GM21576 (cell line): ENCODE results near the gene DUT.
"Not testable (repeated sequence)": the region's sequence is repeated elsewhere in the genome, so short reads cannot be mapped to it uniquely, and the experiment has no call there.

Source experiments
- ATAC-seq: cut with Tn5 transposase; IDR thresholded peaks from one replicate; pipeline ENCODE4 v1.9.1; 2021; ENCODE audit warnings: mild to moderate bottlenecking, moderate library complexity; ENCODE audit not compliant: unreplicated experiment

DUT gene

DNA sequence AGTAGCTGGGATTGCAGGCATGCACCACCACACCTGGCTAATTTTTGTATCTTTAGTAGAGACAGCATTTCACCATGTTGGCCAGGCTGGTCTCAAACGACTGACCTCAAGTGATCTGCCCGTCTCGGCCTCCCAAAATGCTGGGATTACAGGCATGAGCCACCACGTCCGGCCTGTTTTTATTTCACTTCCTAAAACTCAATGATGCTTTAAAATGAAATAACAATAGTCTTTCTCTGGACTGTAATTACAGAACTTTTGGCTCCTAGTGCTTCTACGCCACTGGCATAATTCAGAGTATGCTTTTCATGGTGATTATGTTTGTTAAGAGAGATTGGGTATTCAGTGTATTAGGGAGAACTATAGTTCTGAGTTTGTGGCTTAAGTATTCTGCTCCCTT is 5.0 kb upstream of the DUT start:
- ATAC-seq: not testable (repeated sequence)

- ATAC-seq: no peak
These were observed 984 bp upstream of the DUT start for GRCh38 chr15:48330105-48330785.

GRCh38 chr15:48331796-48332641 is 790 bp downstream of the DUT start:
- peak; percentile 43 for ATAC-seq

DNA sequence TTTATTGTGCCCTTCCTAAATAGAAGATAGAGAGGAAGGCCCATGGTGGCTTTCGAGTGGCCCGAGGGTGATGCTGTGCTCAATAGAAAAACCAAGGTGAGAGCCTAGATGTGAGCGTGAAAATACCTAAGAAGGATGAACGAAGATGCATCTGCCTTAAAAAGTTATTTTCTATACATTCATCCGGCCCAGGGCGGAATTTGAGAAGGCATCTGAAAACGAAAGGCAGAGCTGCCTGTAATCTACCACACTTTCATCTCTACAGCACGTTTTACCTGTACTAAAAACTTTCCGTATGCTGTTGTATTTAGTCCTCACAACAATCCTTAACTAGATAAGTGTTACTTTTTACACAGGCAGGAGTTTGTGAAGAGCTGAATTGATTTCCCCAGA is 1.4 kb downstream of the DUT start:
- no peak for ATAC-seq

DNA sequence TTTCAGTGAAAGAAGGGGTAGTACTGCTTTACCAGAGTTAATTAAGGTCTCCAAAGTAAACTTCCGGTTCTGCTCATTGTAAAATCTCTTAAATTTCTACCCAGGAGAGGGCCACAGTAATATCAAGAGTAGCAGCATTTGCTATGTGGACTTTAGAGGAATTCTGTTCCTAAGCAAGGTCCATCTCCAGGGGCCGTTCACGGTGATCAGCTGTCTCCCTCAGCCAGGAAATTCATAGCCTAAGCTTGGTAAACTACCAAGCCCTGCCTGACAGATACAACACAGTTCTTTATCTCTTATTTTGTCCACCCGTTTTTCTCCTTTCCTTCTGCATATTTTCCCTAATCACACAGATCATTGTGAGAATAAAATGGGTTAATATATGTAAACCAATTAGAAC is 2.3 kb downstream of the DUT start:
- no peak for ATAC-seq

DNA sequence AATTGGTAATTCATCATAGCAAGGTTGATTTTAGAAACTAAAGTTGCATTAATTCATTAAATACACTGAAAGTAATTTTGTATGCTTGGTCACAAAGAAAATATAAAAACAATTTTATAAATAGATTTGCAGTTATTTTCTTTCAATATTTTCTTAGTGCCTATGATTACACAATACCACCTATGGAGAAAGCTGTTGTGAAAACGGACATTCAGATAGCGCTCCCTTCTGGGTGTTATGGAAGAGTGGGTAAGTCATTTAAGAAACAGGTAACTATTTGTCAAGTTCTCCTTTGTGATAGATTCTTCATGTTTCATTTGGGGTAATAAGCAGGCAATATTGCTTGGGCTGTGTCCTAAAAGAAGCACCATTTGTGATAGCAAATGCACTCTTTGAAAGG is 3.0 kb downstream of the DUT start:
- no peak for ATAC-seq

DNA sequence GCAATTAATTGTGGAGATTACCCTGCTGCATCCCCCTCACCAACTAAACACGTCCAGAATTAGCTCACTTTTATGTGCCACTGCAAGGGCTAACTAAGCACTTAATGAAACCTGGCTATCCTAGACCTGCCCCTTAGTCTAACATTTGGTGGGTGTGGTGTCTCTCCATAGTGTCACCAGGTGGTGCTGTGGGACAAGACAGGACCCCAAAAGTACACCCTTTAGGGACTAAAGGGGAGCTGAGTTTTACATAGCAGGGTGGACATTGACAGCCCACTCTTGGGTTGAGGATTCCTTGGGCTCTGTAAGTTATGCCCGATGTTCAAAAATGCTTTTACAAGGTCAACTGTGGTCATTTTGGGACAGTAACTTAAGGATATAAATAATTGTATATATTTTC is 5.7 kb downstream of the DUT start:
- ATAC-seq: no peak

DNA sequence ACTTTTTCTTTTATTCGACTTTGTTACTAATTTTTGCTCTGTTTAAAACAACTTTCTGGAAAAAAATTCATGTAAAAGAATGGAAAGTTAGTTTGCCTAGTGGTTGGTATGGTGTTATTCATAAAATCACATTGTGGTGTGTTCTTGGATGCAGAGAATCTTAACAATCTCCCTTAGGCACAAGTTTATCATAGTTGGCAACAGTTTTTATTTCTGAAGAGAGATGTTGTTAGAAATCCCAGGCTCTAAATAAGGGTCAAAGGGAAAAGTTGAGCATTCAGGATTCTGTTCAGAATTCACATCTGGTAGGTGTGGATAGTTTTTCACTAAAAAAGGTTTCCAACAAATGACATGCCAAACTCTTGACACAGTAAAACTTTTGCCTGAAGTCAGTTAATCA is 6.4 kb downstream of the DUT start:
- no peak for ATAC-seq

GRCh38 chr15:48340111-48340510 is 8.9 kb downstream of the DUT start:
- ATAC-seq: no peak

DNA sequence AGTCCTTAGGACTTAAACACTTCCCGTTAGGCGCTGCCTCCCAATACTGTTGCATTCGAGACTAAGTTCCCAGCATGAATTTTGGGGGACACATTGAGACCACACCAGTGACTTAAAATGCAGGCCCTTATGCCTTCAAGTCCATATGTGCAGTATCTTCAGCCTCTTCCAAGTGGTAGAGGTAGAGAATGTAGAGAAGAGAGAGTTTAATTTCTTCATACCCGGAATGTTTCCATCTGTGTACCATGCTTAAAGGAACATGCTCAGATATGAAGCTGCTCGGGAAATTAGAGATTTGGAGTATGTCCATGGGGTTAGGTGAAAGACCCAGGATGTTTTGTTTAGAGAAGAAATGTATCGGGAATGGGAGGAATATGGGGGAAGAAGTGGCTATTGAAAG is 12.6 kb downstream of the DUT start:
- ATAC-seq: no peak

GRCh38 chr15:48345516-48345915 is 14.3 kb downstream of the DUT start:
- ATAC-seq: no peak

DNA sequence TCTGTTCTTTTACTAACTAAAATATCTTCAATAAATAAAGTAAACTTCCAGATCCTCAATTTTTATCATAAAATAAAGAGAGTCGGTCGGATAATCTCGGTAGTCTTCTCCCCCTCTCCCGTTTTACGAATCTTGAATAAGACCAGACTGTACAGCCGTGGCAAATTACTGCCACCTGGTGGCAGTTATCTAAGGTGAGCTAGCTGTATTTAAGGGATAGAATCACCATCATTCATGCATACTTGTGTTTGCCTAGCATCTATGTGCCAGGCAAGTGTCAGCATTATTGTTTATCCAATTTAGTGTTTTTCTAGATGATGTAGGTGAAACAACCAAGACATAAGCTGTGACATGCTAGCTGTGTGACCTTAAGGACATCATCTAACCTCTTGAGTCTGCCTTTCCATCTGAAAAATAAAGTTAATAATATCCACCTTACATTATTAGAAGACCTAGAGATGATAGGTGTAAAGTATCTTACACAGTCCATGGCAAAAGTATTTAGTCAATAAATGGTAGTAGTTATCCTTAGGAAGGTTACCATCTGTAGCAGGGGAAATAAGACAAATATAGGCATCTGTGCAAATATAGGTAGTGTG is 21.3 kb downstream of the DUT start:
- ATAC-seq: peak; percentile 70

DNA sequence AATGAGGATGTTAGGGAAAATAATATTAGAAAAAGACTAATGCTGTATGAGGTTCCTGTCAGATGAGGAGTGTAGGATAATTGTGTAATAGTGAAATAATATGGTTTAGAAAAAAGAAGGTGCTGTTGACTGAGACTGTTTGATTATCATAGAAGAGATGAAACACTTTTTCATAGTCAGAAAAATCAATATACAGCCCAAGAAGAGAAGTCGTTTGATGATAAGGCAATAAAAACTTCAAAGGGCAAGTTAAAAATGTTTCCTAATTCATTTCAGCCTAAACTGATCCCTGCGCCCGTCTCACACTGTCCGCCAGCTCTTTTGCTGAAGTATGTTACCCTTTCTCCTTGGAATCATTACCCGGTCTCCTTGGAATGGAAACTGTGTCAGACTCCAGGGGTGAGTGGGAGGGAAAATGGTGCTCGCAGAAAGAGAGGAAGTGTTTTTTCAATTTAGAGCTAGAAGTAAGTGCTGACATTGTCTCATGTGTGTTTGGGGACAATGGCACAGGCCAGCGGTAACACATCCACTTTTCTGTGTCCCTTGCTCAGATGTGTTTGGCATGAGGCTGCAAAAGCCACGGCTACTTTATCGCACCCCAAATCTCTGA is 23.6 kb downstream of the DUT start:
- ATAC-seq: no peak

DNA sequence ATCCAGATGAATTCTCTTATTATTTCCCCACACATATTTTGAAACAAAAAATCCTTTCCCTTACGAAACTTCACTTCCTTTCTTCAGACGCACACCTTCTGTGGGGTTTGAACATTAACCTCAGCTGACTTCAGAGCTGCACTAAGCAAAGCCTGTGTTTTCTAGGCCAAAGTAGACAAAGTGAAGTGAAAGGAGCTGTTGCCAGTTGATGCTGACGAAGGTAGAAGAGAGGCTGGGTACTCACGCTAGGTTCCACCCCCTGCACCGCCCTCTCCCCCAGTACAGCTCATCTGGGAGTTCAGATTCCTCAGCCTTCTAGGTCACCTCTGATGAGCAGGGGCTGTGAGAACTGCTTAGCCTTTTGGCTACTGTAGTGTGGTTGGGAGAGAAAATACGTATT is 24.1 kb downstream of the DUT start:
- no peak for ATAC-seq

GRCh38 chr15:48358229-48359152 is 27.3 kb downstream of the DUT start:
- no peak for ATAC-seq

- ATAC-seq: no peak
These were observed 29.6 kb downstream of the DUT start for GRCh38 chr15:48360841-48361240.

GRCh38 chr15:48361685-48362084 is 30.5 kb downstream of the DUT start:
- ATAC-seq: no peak

DNA sequence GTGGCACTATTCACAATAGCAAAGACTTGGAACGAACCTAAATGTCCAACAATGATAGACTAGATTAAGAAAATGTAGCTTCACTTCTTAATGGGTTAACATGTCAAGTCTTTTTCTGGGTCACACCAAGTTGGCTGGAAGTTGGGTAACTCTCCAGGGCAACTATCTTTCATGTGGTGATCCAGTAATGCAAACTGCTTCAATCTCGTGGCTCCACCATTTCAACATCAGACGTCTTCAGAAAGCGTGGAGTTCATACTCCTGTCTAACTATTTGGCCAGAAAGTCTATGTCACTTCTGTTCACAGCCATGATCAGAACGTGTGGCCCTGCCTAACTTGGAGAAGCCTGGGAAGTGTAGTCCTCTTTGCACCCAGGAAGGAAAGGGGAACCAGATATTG is 32.2 kb downstream of the DUT start:
- ATAC-seq: no peak

DNA sequence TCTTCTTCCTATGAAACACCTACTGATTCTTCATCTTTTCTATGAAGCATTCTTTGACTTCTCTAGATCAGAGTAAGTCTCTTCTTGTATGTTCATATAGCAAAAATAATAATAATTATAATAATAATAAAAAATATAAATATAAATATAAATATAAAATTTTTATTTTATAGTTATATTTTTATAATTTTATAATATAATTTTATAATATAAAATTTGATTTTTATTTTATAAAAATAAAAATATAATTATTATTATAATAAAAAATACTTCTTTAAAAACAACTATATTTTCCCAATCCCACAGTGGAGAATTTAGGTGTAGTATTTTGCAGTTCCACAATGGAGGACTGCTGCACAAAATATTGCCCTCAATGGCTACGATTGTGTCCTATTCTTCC is 34.3 kb downstream of the DUT start:
- ATAC-seq: no peak

DNA sequence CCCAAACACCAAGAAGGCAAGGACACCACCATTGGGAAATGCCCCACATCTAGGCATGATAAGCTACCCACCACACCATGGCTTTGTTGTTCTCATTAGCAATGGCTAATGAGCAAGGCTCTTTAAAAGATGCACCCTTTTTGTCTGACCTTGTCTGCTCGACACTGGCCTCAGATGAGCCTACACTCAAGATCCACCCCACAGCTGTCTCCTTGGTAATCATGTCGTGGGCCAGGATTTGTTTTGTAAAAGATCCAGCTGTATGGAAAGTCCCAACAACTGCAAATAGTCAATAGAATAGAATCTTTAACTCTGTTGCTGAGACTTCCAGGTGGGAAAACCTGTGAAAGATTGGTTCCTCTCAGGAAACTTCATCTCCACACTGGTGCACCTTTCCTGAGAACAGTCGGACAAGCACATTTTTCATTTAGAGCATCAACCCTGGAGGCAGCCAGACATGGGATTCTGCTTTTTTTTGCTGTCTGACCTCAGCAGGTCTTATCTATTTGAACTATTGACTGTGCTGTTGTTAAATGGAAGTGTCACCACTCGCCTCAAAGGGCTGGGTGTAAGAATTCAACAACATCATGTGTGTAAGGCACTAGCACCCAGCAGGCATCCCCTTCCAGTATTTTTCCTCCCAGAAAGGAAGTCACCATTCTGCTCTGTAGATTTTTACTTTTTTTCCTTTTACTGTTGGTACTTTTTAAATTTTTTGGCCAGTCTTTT is 35.5 kb downstream of the DUT start:
- ATAC-seq: no peak
